IPS DF 6.9 (cell line): ENCODE results near the gene DLGAP1.

Experiments
- DNase-seq: peaks from one replicate; pipeline ENCODE4 v3.0.0-alpha.2; 2013; ENCODE audit warnings: low read depth, low spot score
- H3K27ac ChIP-seq: one replicate; pipeline ENCODE4 v1.5.1; 2013; ENCODE audit warnings: low read length, control low read depth
- H3K27me3 ChIP-seq: 2 replicates; pipeline ENCODE4 v1.6.1; 2013; ENCODE audit warnings: mild to moderate bottlenecking, low read length; ENCODE audit not compliant: control insufficient read depth, insufficient read depth
- H3K36me3 ChIP-seq: 2 replicates; pipeline ENCODE4 v1.6.1; 2013; ENCODE audit warnings: low read length; ENCODE audit not compliant: control insufficient read depth, insufficient read depth
- H3K4me1 ChIP-seq: 2 replicates; pipeline ENCODE4 v1.6.1; 2013; ENCODE audit warnings: low read length; ENCODE audit not compliant: control insufficient read depth, insufficient read depth
- H3K4me3 ChIP-seq: 2 replicates; pipeline ENCODE4 v1.5.1; 2013; ENCODE audit warnings: mild to moderate bottlenecking, low read length
- H3K9me3 ChIP-seq: 2 replicates; pipeline ENCODE4 v1.6.1; 2013; ENCODE audit warnings: low read length, inconsistent platforms; ENCODE audit not compliant: control insufficient read depth, insufficient read depth
- WGBS: extraction: QIAGEN DNeasy Blood & Tissue Kit; methylation state at CpG from one replicate; pipeline ENCODE4 v1.1.7; 2013; ENCODE audit warnings: mixed read lengths, missing lambda C conversion rate; ENCODE audit not compliant: insufficient read length, insufficient coverage; 5-methylcytosine and 5-hydroxymethylcytosine counted together

DLGAP1 gene

GRCh38 chr18:3819961-3820360 lies 635.1 kb downstream of the DLGAP1 start:
- Histone ChIP-seq H3K4me3 (no peak overlapping the region), H3K4me1 (no peaks in the 10 kb centered on the region), H3K9me3 (no peaks in the 10 kb centered on the region), H3K27ac (no peak overlapping the region), H3K36me3 (no peaks in the 10 kb centered on the region), H3K27me3 (no peaks in the 10 kb centered on the region)
- DNase-seq = no peak
- 100% methylated on average over 2 of the region's 7 CpGs for WGBS

GRCh38 chr18:3816610-3817363 lies 638.3 kb downstream of the DLGAP1 start:
- no peaks in the 10 kb centered on the region for H3K36me3 ChIP-seq
- no peaks in the 10 kb centered on the region for H3K27me3 ChIP-seq
- DNase-seq = no peak
- no peaks in the 10 kb centered on the region for H3K9me3 ChIP-seq
- no CpG with 5 or more reads among the region's 3 CpGs for WGBS
- no peaks in the 10 kb centered on the region for H3K4me1 ChIP-seq
- no peak overlapping the region for H3K27ac ChIP-seq
- no peak overlapping the region for H3K4me3 ChIP-seq

GRCh38 chr18:3815991-3816390 lies 639.1 kb downstream of the DLGAP1 start:
- WGBS = no CpG with 5 or more reads among the region's 2 CpGs
- Histone ChIP-seq H3K27ac (no peak overlapping the region), H3K4me3 (no peak overlapping the region), H3K9me3 (no peaks in the 10 kb centered on the region), H3K4me1 (no peaks in the 10 kb centered on the region), H3K36me3 (no peaks in the 10 kb centered on the region), H3K27me3 (no peaks in the 10 kb centered on the region)
- no peak for DNase-seq

GRCh38 chr18:3814816-3815215 lies 640.3 kb downstream of the DLGAP1 start:
- no CpG with 5 or more reads among the region's 3 CpGs for WGBS
- no peak for DNase-seq
- no peaks in the 10 kb centered on the region for H3K9me3 ChIP-seq
- H3K27me3 ChIP-seq = no peaks in the 10 kb centered on the region
- no peak overlapping the region for H3K4me3 ChIP-seq
- H3K4me1 ChIP-seq = no peaks in the 10 kb centered on the region
- H3K36me3 ChIP-seq = no peaks in the 10 kb centered on the region
- H3K27ac ChIP-seq = no peak overlapping the region

- DNase-seq = no peak
- H3K9me3 ChIP-seq = no peaks in the 10 kb centered on the region
- H3K4me1 ChIP-seq = peaks cover 2% of the 10 kb centered on the region; the same call in 1 of the 2 replicates
- H3K4me3 ChIP-seq = no peak overlapping the region
- no peaks in the 10 kb centered on the region for H3K36me3 ChIP-seq
- no peak overlapping the region for H3K27ac ChIP-seq
- WGBS = no CpG with 5 or more reads among the region's 2 CpGs
- no peaks in the 10 kb centered on the region for H3K27me3 ChIP-seq
Observed at GRCh38 chr18:3810296-3810695, 644.8 kb downstream of the DLGAP1 start.

- Histone ChIP-seq H3K36me3 (no peaks in the 10 kb centered on the region), H3K4me1 (peaks cover 3% of the 10 kb centered on the region; the same call in 1 of the 2 replicates), H3K27ac (no peak overlapping the region), H3K9me3 (no peaks in the 10 kb centered on the region), H3K4me3 (no peak overlapping the region), H3K27me3 (no peaks in the 10 kb centered on the region)
- 100% methylated on average over 1 of the region's 6 CpGs for WGBS
- no peak for DNase-seq
Observed at GRCh38 chr18:3808985-3809780, 645.9 kb downstream of the DLGAP1 start.

GRCh38 chr18:3806656-3807055 lies 648.5 kb downstream of the DLGAP1 start:
- no peaks in the 10 kb centered on the region for H3K27me3 ChIP-seq
- H3K27ac ChIP-seq = no peak overlapping the region
- no peak overlapping the region for H3K4me3 ChIP-seq
- WGBS = no CpG with 5 or more reads among the region's 4 CpGs
- no peaks in the 10 kb centered on the region for H3K36me3 ChIP-seq
- H3K9me3 ChIP-seq = no peaks in the 10 kb centered on the region
- peaks cover 3% of the 10 kb centered on the region; the same call in 1 of the 2 replicates for H3K4me1 ChIP-seq
- no peak for DNase-seq

GRCh38 chr18:3804336-3804735 lies 650.8 kb downstream of the DLGAP1 start:
- no CpG with 5 or more reads among the region's 4 CpGs for WGBS
- Histone ChIP-seq H3K27me3 (no peaks in the 10 kb centered on the region), H3K4me3 (no peak overlapping the region), H3K4me1 (peaks cover 3% of the 10 kb centered on the region; the same call in 1 of the 2 replicates), H3K36me3 (no peaks in the 10 kb centered on the region), H3K27ac (no peak overlapping the region), H3K9me3 (no peaks in the 10 kb centered on the region)
- no peak for DNase-seq

- peaks cover 3% of the 10 kb centered on the region; the same call in 1 of the 2 replicates for H3K4me1 ChIP-seq
- H3K27ac ChIP-seq = no peak overlapping the region
- H3K27me3 ChIP-seq = no peaks in the 10 kb centered on the region
- H3K9me3 ChIP-seq = no peaks in the 10 kb centered on the region
- no peak for DNase-seq
- H3K4me3 ChIP-seq = no peak overlapping the region
- no peaks in the 10 kb centered on the region for H3K36me3 ChIP-seq
- WGBS = no CpG with 5 or more reads among the region's 4 CpGs
Observed at GRCh38 chr18:3803350-3803749, 651.8 kb downstream of the DLGAP1 start.

GRCh38 chr18:3799515-3799914 lies 655.6 kb downstream of the DLGAP1 start:
- WGBS = no CpG with 5 or more reads among the region's 4 CpGs
- no peak for DNase-seq
- 0 out of 2 replicates have a peak, but pooled peaks cover under 1% of the 10 kb centered on the region for H3K4me1 ChIP-seq
- H3K27me3 ChIP-seq = no peaks in the 10 kb centered on the region
- no peaks in the 10 kb centered on the region for H3K36me3 ChIP-seq
- no peak overlapping the region for H3K4me3 ChIP-seq
- no peak overlapping the region for H3K27ac ChIP-seq
- no peaks in the 10 kb centered on the region for H3K9me3 ChIP-seq
